ENCODE data around the gene ZFR.
"Not testable (repeated sequence)": the region's sequence is repeated elsewhere in the genome, so short reads cannot be mapped to it uniquely, and the experiment has no call there.

ZFR gene

GRCh38 chr5:32369032-32369431 is 75.5 kb downstream of the ZFR start:
- Histone ChIP-seq H3K27me3 (ENCODE audit: control insufficient read depth, insufficient read depth, low read length, poor library complexity, severe bottlenecking) (no peaks in the 10 kb centered on the region), H3K4me1 (ENCODE audit: control insufficient read depth, insufficient read depth, low read length) (no peaks in the 10 kb centered on the region), H3K4me3 (ENCODE audit: insufficient read depth, low read depth, low read length) (no peak overlapping the region), H3K27ac (ENCODE audit: insufficient read depth, low read depth, low read length, poor library complexity, severe bottlenecking) (no peak overlapping the region), H3K9me3 (ENCODE audit: control insufficient read depth, low read length) (no peaks in the 10 kb centered on the region), H3K36me3 (ENCODE audit: control insufficient read depth, insufficient read depth, low read length) (peaks cover under 1% of the 10 kb centered on the region)
- WGBS, 2 experiments = 95 to 100% methylated on average over 2 to 4 of the region's 4 CpGs

GRCh38 chr5:32367271-32367670 is 77.3 kb downstream of the ZFR start:
- 92 to 97% methylated on average over 3 of the region's 6 CpGs for WGBS, 2 experiments
- H3K36me3 ChIP-seq (ENCODE audit: control insufficient read depth, insufficient read depth, low read length) = peaks cover 12% of the 10 kb centered on the region
- H3K4me3 ChIP-seq (ENCODE audit: insufficient read depth, low read depth, low read length); H3K4me1 ChIP-seq (ENCODE audit: control insufficient read depth, insufficient read depth, low read length); H3K27ac ChIP-seq (ENCODE audit: insufficient read depth, low read depth, low read length, poor library complexity, severe bottlenecking); H3K27me3 ChIP-seq (ENCODE audit: control insufficient read depth, insufficient read depth, low read length, poor library complexity, severe bottlenecking); H3K9me3 ChIP-seq (ENCODE audit: control insufficient read depth, low read length): not testable (repeated sequence)

- peaks cover 22% of the 10 kb centered on the region for H3K36me3 ChIP-seq (ENCODE audit: control insufficient read depth, insufficient read depth, low read length)
- WGBS, 2 experiments = 95 to 97% methylated on average over 4 to 5 of the region's 5 CpGs
- no peak overlapping the region for H3K27ac ChIP-seq (ENCODE audit: insufficient read depth, low read depth, low read length, poor library complexity, severe bottlenecking)
- H3K4me1 ChIP-seq (ENCODE audit: control insufficient read depth, insufficient read depth, low read length) = no peaks in the 10 kb centered on the region
- no peaks in the 10 kb centered on the region for H3K9me3 ChIP-seq (ENCODE audit: control insufficient read depth, low read length)
- no peaks in the 10 kb centered on the region for H3K27me3 ChIP-seq (ENCODE audit: control insufficient read depth, insufficient read depth, low read length, poor library complexity, severe bottlenecking)
- no peak overlapping the region for H3K4me3 ChIP-seq (ENCODE audit: insufficient read depth, low read depth, low read length)
Observed at GRCh38 chr5:32365623-32366022, 78.9 kb downstream of the ZFR start.

- Histone ChIP-seq H3K27me3 (ENCODE audit: control insufficient read depth, insufficient read depth, low read length, poor library complexity, severe bottlenecking) (no peaks in the 10 kb centered on the region), H3K36me3 (ENCODE audit: control insufficient read depth, insufficient read depth, low read length) (peaks cover 26% of the 10 kb centered on the region), H3K27ac (ENCODE audit: insufficient read depth, low read depth, low read length, poor library complexity, severe bottlenecking) (no peak overlapping the region), H3K4me1 (ENCODE audit: control insufficient read depth, insufficient read depth, low read length) (no peaks in the 10 kb centered on the region), H3K4me3 (ENCODE audit: insufficient read depth, low read depth, low read length) (no peak overlapping the region), H3K9me3 (ENCODE audit: control insufficient read depth, low read length) (no peaks in the 10 kb centered on the region)
Observed at GRCh38 chr5:32363030-32363429, 81.5 kb downstream of the ZFR start.

- 94 to 99% methylated on average over 3 to 4 of the region's 4 CpGs for WGBS, 2 experiments
- Histone ChIP-seq H3K4me1 (ENCODE audit: control insufficient read depth, insufficient read depth, low read length) (no peaks in the 10 kb centered on the region), H3K27me3 (ENCODE audit: control insufficient read depth, insufficient read depth, low read length, poor library complexity, severe bottlenecking) (no peaks in the 10 kb centered on the region), H3K27ac (ENCODE audit: insufficient read depth, low read depth, low read length, poor library complexity, severe bottlenecking) (no peak overlapping the region), H3K36me3 (ENCODE audit: control insufficient read depth, insufficient read depth, low read length) (peaks cover 26% of the 10 kb centered on the region), H3K9me3 (ENCODE audit: control insufficient read depth, low read length) (no peaks in the 10 kb centered on the region), H3K4me3 (ENCODE audit: insufficient read depth, low read depth, low read length) (no peak overlapping the region)
Observed at GRCh38 chr5:32362527-32362926, 82.0 kb downstream of the ZFR start.

- Histone ChIP-seq H3K4me3 (ENCODE audit: insufficient read depth, low read depth, low read length) (no peak overlapping the region), H3K27ac (ENCODE audit: insufficient read depth, low read depth, low read length, poor library complexity, severe bottlenecking) (no peak overlapping the region), H3K9me3 (ENCODE audit: control insufficient read depth, low read length) (no peaks in the 10 kb centered on the region), H3K36me3 (ENCODE audit: control insufficient read depth, insufficient read depth, low read length) (peaks cover 36% of the 10 kb centered on the region), H3K4me1 (ENCODE audit: control insufficient read depth, insufficient read depth, low read length) (no peaks in the 10 kb centered on the region), H3K27me3 (ENCODE audit: control insufficient read depth, insufficient read depth, low read length, poor library complexity, severe bottlenecking) (no peaks in the 10 kb centered on the region)
- WGBS, 2 experiments = 89 to 92% methylated on average over 4 of the region's 4 CpGs
Observed at GRCh38 chr5:32360906-32361305, 83.6 kb downstream of the ZFR start.

GRCh38 chr5:32358611-32359010 is 85.9 kb downstream of the ZFR start:
- peaks cover 31% of the 10 kb centered on the region for H3K36me3 ChIP-seq (ENCODE audit: control insufficient read depth, insufficient read depth, low read length)
- H3K27me3 ChIP-seq (ENCODE audit: control insufficient read depth, insufficient read depth, low read length, poor library complexity, severe bottlenecking) = no peaks in the 10 kb centered on the region
- H3K4me1 ChIP-seq (ENCODE audit: control insufficient read depth, insufficient read depth, low read length) = no peaks in the 10 kb centered on the region
- no peak overlapping the region for H3K4me3 ChIP-seq (ENCODE audit: insufficient read depth, low read depth, low read length)
- WGBS, 2 experiments = 87 to 93% methylated on average over 6 of the region's 6 CpGs
- H3K9me3 ChIP-seq (ENCODE audit: control insufficient read depth, low read length) = no peaks in the 10 kb centered on the region
- no peak overlapping the region for H3K27ac ChIP-seq (ENCODE audit: insufficient read depth, low read depth, low read length, poor library complexity, severe bottlenecking)

GRCh38 chr5:32357658-32358057 is 86.9 kb downstream of the ZFR start:
- H3K4me1 ChIP-seq (ENCODE audit: control insufficient read depth, insufficient read depth, low read length) = no peaks in the 10 kb centered on the region
- H3K4me3 ChIP-seq (ENCODE audit: insufficient read depth, low read depth, low read length) = no peak overlapping the region
- peaks cover 26% of the 10 kb centered on the region for H3K36me3 ChIP-seq (ENCODE audit: control insufficient read depth, insufficient read depth, low read length)
- no peak overlapping the region for H3K27ac ChIP-seq (ENCODE audit: insufficient read depth, low read depth, low read length, poor library complexity, severe bottlenecking)
- H3K27me3 ChIP-seq (ENCODE audit: control insufficient read depth, insufficient read depth, low read length, poor library complexity, severe bottlenecking) = no peaks in the 10 kb centered on the region
- no peaks in the 10 kb centered on the region for H3K9me3 ChIP-seq (ENCODE audit: control insufficient read depth, low read length)

- H3K9me3 ChIP-seq (ENCODE audit: control insufficient read depth, low read length) = no peaks in the 10 kb centered on the region
- 92 to 100% methylated on average over 4 of the region's 4 CpGs for WGBS, 2 experiments
- peaks cover 15% of the 10 kb centered on the region for H3K36me3 ChIP-seq (ENCODE audit: control insufficient read depth, insufficient read depth, low read length)
Observed at GRCh38 chr5:32355686-32356085, 88.9 kb downstream of the ZFR start.

GRCh38 chr5:32353420-32353819 is 91.1 kb downstream of the ZFR start:
- Histone ChIP-seq H3K27me3 (ENCODE audit: control insufficient read depth, insufficient read depth, low read length, poor library complexity, severe bottlenecking) (no peaks in the 10 kb centered on the region), H3K27ac (ENCODE audit: insufficient read depth, low read depth, low read length, poor library complexity, severe bottlenecking) (no peak overlapping the region), H3K36me3 (ENCODE audit: control insufficient read depth, insufficient read depth, low read length) (peaks cover 10% of the 10 kb centered on the region), H3K4me3 (ENCODE audit: insufficient read depth, low read depth, low read length) (no peak overlapping the region), H3K9me3 (ENCODE audit: control insufficient read depth, low read length) (no peaks in the 10 kb centered on the region), H3K4me1 (ENCODE audit: control insufficient read depth, insufficient read depth, low read length) (no peaks in the 10 kb centered on the region)
- WGBS, 2 experiments = 90 to 92% methylated on average over 9 of the region's 9 CpGs

More at GRCh38 chr5:32355686-32356085, 88.9 kb downstream of the ZFR start:
- Histone ChIP-seq H3K4me1 (ENCODE audit: control insufficient read depth, insufficient read depth, low read length) (no peaks in the 10 kb centered on the region), H3K27me3 (ENCODE audit: control insufficient read depth, insufficient read depth, low read length, poor library complexity, severe bottlenecking) (no peaks in the 10 kb centered on the region), H3K4me3 (ENCODE audit: insufficient read depth, low read depth, low read length) (no peak overlapping the region), H3K27ac (ENCODE audit: insufficient read depth, low read depth, low read length, poor library complexity, severe bottlenecking) (no peak overlapping the region)

- H3K9me3 ChIP-seq (ENCODE audit: control insufficient read depth, low read length) = no peaks in the 10 kb centered on the region
- 91 to 95% methylated on average over 8 of the region's 8 CpGs for WGBS, 2 experiments
- H3K4me3 ChIP-seq (ENCODE audit: insufficient read depth, low read depth, low read length) = no peak overlapping the region
- no peak overlapping the region for H3K27ac ChIP-seq (ENCODE audit: insufficient read depth, low read depth, low read length, poor library complexity, severe bottlenecking)
- H3K27me3 ChIP-seq (ENCODE audit: control insufficient read depth, insufficient read depth, low read length, poor library complexity, severe bottlenecking) = no peaks in the 10 kb centered on the region
- H3K36me3 ChIP-seq (ENCODE audit: control insufficient read depth, insufficient read depth, low read length) = peaks cover 10% of the 10 kb centered on the region
- H3K4me1 ChIP-seq (ENCODE audit: control insufficient read depth, insufficient read depth, low read length) = no peaks in the 10 kb centered on the region
Observed at GRCh38 chr5:32352685-32353084, 91.9 kb downstream of the ZFR start.
